NCI-H748 treated with DMSO at 0.1 percent for 48 hours (cell line): ENCODE measurements around the gene ERC2.

Source experiments
- DNase-seq: peaks from one replicate; lab custom pipeline; 2025; lab: John Stamatoyannopoulos, UW

The ERC2 gene

GRCh38 chr3:55716044-55716443 lies 752.2 kb downstream of the ERC2 start:
- no peak for DNase-seq

GRCh38 chr3:55714057-55714456 lies 754.2 kb downstream of the ERC2 start:
- DNase-seq = no peak

- DNase-seq = no peak
Observed at GRCh38 chr3:55711646-55712045, 756.6 kb downstream of the ERC2 start.

- no peak for DNase-seq
Observed at GRCh38 chr3:55709411-55710012, 758.8 kb downstream of the ERC2 start.

- DNase-seq = no peak
Observed at GRCh38 chr3:55708921-55709320, 759.3 kb downstream of the ERC2 start.

GRCh38 chr3:55708242-55708641 lies 760.0 kb downstream of the ERC2 start:
- DNase-seq = no peak

GRCh38 chr3:55704521-55704920 lies 763.7 kb downstream of the ERC2 start:
- no peak for DNase-seq

- DNase-seq = no peak
Observed at GRCh38 chr3:55702822-55703221, 765.4 kb downstream of the ERC2 start.

- peak; percentile 55 for DNase-seq
Observed at GRCh38 chr3:55701997-55702396, 766.3 kb downstream of the ERC2 start.

GRCh38 chr3:55698831-55699230 lies 769.4 kb downstream of the ERC2 start:
- no peak for DNase-seq

GRCh38 chr3:55697177-55697865 lies 770.9 kb downstream of the ERC2 start:
- DNase-seq = no peak

GRCh38 chr3:55692957-55693558 lies 775.2 kb downstream of the ERC2 start:
- no peak for DNase-seq

- no peak for DNase-seq
Observed at GRCh38 chr3:55692295-55692956, 775.8 kb downstream of the ERC2 start.

- no peak for DNase-seq
Observed at GRCh38 chr3:55691141-55691540, 777.1 kb downstream of the ERC2 start.

- DNase-seq = no peak
Observed at GRCh38 chr3:55690726-55691125, 777.5 kb downstream of the ERC2 start.

GRCh38 chr3:55690177-55690576 lies 778.1 kb downstream of the ERC2 start:
- DNase-seq = no peak

GRCh38 chr3:55688154-55688553 lies 780.1 kb downstream of the ERC2 start:
- no peak for DNase-seq

GRCh38 chr3:55687526-55687925 lies 780.7 kb downstream of the ERC2 start:
- DNase-seq = no peak

GRCh38 chr3:55686426-55687254 lies 781.6 kb downstream of the ERC2 start:
- no peak for DNase-seq

- no peak for DNase-seq
Observed at GRCh38 chr3:55683666-55684270, 784.5 kb downstream of the ERC2 start.

- no peak for DNase-seq
Observed at GRCh38 chr3:55682461-55682860, 785.8 kb downstream of the ERC2 start.
